H1 (cell line): ENCODE measurements around the gene INSM1. TPM values are rescaled to one million over a fixed set of nuclear protein-coding genes. Genes with fewer than 3 reads are reported as not detected.

Experiments used
- CTCF ChIA-PET: fragments of 300-600 bp; sonication (Branson Sonifier 250); formaldehyde crosslinking; loops from one replicate; lab custom pipeline; 2021; ENCODE audit not compliant: partially characterized antibody; lab: Charles Lee
- POLR2A ChIA-PET: fragments of 300-600 bp; sonication (Branson Sonifier 250); formaldehyde crosslinking; loops from one replicate; lab custom pipeline; 2021; ENCODE audit warnings: inconsistent platforms; ENCODE audit not compliant: partially characterized antibody; lab: Charles Lee
- DNase-seq, 2 experiments: peaks; one replicate each; pipeline versions ENCODE4 v3.0.0 to v3.0.0-alpha.2; 2010 to 2022; ENCODE audit warnings: low spot score in 2 of 2, low read depth in 1 of 2, mixed read lengths in 1 of 2
- FAIRE-seq: peaks from 2 replicates; lab custom pipeline; 2011; peaks lifted over from hg19 to GRCh38; lab: Jason Lieb, UNC
- H2AFZ ChIP-seq: 2 replicates; pipeline ENCODE4 v1.8.1; 2012; ENCODE audit warnings: low read length, inconsistent platforms
- H2AK5ac ChIP-seq: 2 replicates; pipeline ENCODE4 v1.6.1; 2013; ENCODE audit warnings: low read depth, low read length
- H2BK120ac ChIP-seq: replicated peaks from 2 replicates; pipeline ENCODE3; 2013; ENCODE audit warnings: low read depth, low read length, inconsistent platforms
- H2BK12ac ChIP-seq: 2 replicates; pipeline ENCODE4 v1.6.1; 2013; ENCODE audit warnings: low read depth, low read length
- H2BK15ac ChIP-seq: 2 replicates; pipeline ENCODE4 v1.6.1; 2013; ENCODE audit warnings: low read length
- H2BK20ac ChIP-seq: 2 replicates; pipeline ENCODE4 v1.6.1; 2013; ENCODE audit warnings: low read length
- H2BK5ac ChIP-seq: 2 replicates; pipeline ENCODE4 v1.6.1; 2013; ENCODE audit warnings: low read depth, low read length
- H3K14ac ChIP-seq: 2 replicates; pipeline ENCODE4 v1.6.1; 2013; ENCODE audit warnings: inconsistent platforms; ENCODE audit not compliant: insufficient read length
- H3K18ac ChIP-seq: 2 replicates; pipeline ENCODE4 v1.6.1; 2013; ENCODE audit warnings: low read length; ENCODE audit errors: extremely low read depth
- H3K23ac ChIP-seq: 2 replicates; pipeline ENCODE4 v1.6.1; 2013; ENCODE audit warnings: inconsistent platforms; ENCODE audit not compliant: insufficient read length
- H3K23me2 ChIP-seq: 2 replicates; pipeline ENCODE4 v1.6.1; 2013; ENCODE audit warnings: low read depth, low read length
- H3K27ac ChIP-seq: 2 replicates; pipeline ENCODE4 v1.6.1; 2011; ENCODE audit warnings: low read depth, low read length, inconsistent platforms
- H3K27me3 ChIP-seq, 4 experiments: replicated peaks in 1 of 4; 1 replicate in 1 of 4; 2 replicates in 3 of 4; pipeline versions ENCODE4 v1.6.1 to v1.8.1; 2011 to 2013; ENCODE audit warnings: low read length in 3 of 4, mild to moderate bottlenecking in 3 of 4, inconsistent platforms in 2 of 4, mixed read lengths in 2 of 4, moderate library complexity in 1 of 4; ENCODE audit not compliant: control insufficient read depth in 3 of 4, insufficient read depth in 3 of 4; ENCODE audit errors: extremely low read depth in 1 of 4
- H3K36me3 ChIP-seq, 4 experiments: 2 replicates each; pipeline versions ENCODE4 v1.6.1 to v1.8.1; 2011 to 2013; ENCODE audit warnings: mild to moderate bottlenecking in 4 of 4, low read length in 3 of 4, moderate library complexity in 2 of 4, control low read depth in 1 of 4, inconsistent platforms in 1 of 4; ENCODE audit not compliant: insufficient read depth in 4 of 4, control insufficient read depth in 2 of 4
- H3K4ac ChIP-seq: replicated peaks from 2 replicates; pipeline ENCODE3; 2013; ENCODE audit warnings: low read length, low read depth, mixed read lengths, inconsistent platforms; ENCODE audit not compliant: insufficient read length
- H3K4me1 ChIP-seq, 4 experiments: replicated peaks in 1 of 4; 1 replicate in 1 of 4; 2 replicates in 3 of 4; pipeline versions ENCODE4 v1.6.1 to v1.8.1; 2011 to 2013; ENCODE audit warnings: low read length in 3 of 4, inconsistent platforms in 2 of 4, mixed read lengths in 1 of 4; ENCODE audit not compliant: insufficient read depth in 4 of 4, control insufficient read depth in 3 of 4
- H3K4me2 ChIP-seq, 2 experiments: 2 replicates each; pipeline versions ENCODE4 v1.6.1 to v1.8.1; 2011 to 2013; ENCODE audit warnings: low read depth in 2 of 2, low read length in 2 of 2, control low read depth in 1 of 2, inconsistent platforms in 1 of 2, mild to moderate bottlenecking in 1 of 2; ENCODE audit not compliant: insufficient read depth in 1 of 2
- H3K4me3 ChIP-seq, 4 experiments: fragments of 200-600, 300-600 bp in 1 of 4; sonication (generic), shearing (Covaris generic), sonication (Bioruptor Twin) in 1 of 4; 2 replicates each; pipeline versions ENCODE4 v1.5.1 to v1.8.1; 2011 to 2016; ENCODE audit warnings: low read length in 4 of 4, low read depth in 3 of 4, control low read depth in 2 of 4, inconsistent platforms in 2 of 4, mild to moderate bottlenecking in 2 of 4, mixed read lengths in 1 of 4, moderate library complexity in 1 of 4; ENCODE audit not compliant: insufficient read depth in 2 of 4; ENCODE audit errors: extremely low read depth in 1 of 4
- H3K56ac ChIP-seq: replicated peaks from 2 replicates; pipeline ENCODE3; 2013; ENCODE audit warnings: low read depth, mild to moderate bottlenecking, mixed read lengths, low read length, inconsistent platforms; ENCODE audit not compliant: insufficient read length
- H3K79me1 ChIP-seq: 2 replicates; pipeline ENCODE4 v1.6.1; 2013; ENCODE audit warnings: low read depth, low read length, control low read depth
- H3K79me2 ChIP-seq, 2 experiments: 2 replicates each; pipeline versions ENCODE4 v1.6.1 to v1.8.1; 2012 to 2013; ENCODE audit warnings: low read length in 2 of 2, mild to moderate bottlenecking in 2 of 2, inconsistent platforms in 1 of 2; ENCODE audit not compliant: insufficient read depth in 2 of 2, control insufficient read depth in 1 of 2
- H3K9ac ChIP-seq, 4 experiments: replicated peaks in 1 of 4; 1 replicate in 1 of 4; 2 replicates in 3 of 4; pipeline versions ENCODE4 v1.6.1 to v1.8.1; 2011 to 2013; ENCODE audit warnings: low read depth in 3 of 4, low read length in 3 of 4, control low read depth in 2 of 4, mild to moderate bottlenecking in 2 of 4, moderate library complexity in 2 of 4, inconsistent platforms in 1 of 4; ENCODE audit errors: extremely low read depth in 1 of 4
- H3K9me3 ChIP-seq, 2 experiments: 2 replicates each; pipeline versions ENCODE4 v1.6.1 to v1.8.1; 2012 to 2013; ENCODE audit warnings: mild to moderate bottlenecking in 2 of 2, moderate library complexity in 2 of 2, control low read depth in 1 of 2, inconsistent platforms in 1 of 2, low read depth in 1 of 2, low read length in 1 of 2, mixed read lengths in 1 of 2; ENCODE audit not compliant: insufficient read depth in 2 of 2
- H4K20me1 ChIP-seq, 2 experiments: replicated peaks in 1 of 2; 2 replicates each; pipeline versions ENCODE3 to v1.8.1; 2011 to 2013; ENCODE audit warnings: inconsistent platforms in 2 of 2, low read length in 2 of 2, mild to moderate bottlenecking in 1 of 2; ENCODE audit not compliant: insufficient read depth in 2 of 2, control insufficient read depth in 1 of 2
- H4K5ac ChIP-seq: 2 replicates; pipeline ENCODE4 v1.6.1; 2013; ENCODE audit warnings: low read length, low read depth, mixed read lengths, inconsistent platforms; ENCODE audit not compliant: insufficient read length
- H4K8ac ChIP-seq: 2 replicates; pipeline ENCODE4 v1.8.0; 2013; ENCODE audit warnings: mild to moderate bottlenecking, moderate library complexity, low read length, inconsistent platforms; ENCODE audit not compliant: insufficient read depth; ENCODE audit errors: extremely low read depth
- H4K91ac ChIP-seq: replicated peaks from 2 replicates; pipeline ENCODE3; 2013; ENCODE audit warnings: low read length, mixed read lengths, inconsistent platforms; ENCODE audit not compliant: insufficient read length
- BRCA1 ChIP-seq: IDR thresholded peaks from 2 replicates; pipeline ENCODE4 v1.6.1; 2012; ENCODE audit warnings: low read depth, low read length, improper control_type of control experiment
- CHD1 ChIP-seq: IDR thresholded peaks from 2 replicates; pipeline ENCODE4 v1.6.1; 2012; ENCODE audit warnings: low read depth, low read length, improper control_type of control experiment
- CREB1 ChIP-seq: IDR thresholded peaks from 2 replicates; pipeline ENCODE4 v1.6.1; 2012; ENCODE audit warnings: inconsistent platforms
- CTBP2 ChIP-seq: IDR thresholded peaks from 2 replicates; pipeline ENCODE4 v1.7.0; 2011; ENCODE audit warnings: borderline replicate concordance, mild to moderate bottlenecking, moderate library complexity, mixed read lengths, low read length; ENCODE audit not compliant: insufficient read depth, insufficient read length
- EZH2 ChIP-seq: fragments of 200-600 bp; sonication (generic); IDR thresholded peaks from 2 replicates; pipeline ENCODE4 v1.7.1; 2012; ENCODE audit warnings: low read depth, mild to moderate bottlenecking, moderate library complexity, low read length, inconsistent platforms; ENCODE audit not compliant: severe bottlenecking
- KDM1A ChIP-seq: fragments of 200-600, 300-600 bp; sonication (generic); IDR thresholded peaks from 2 replicates; pipeline ENCODE4 v1.7.1; 2016; ENCODE audit warnings: mild to moderate bottlenecking, low read length, borderline replicate concordance
- KDM4A ChIP-seq: IDR thresholded peaks from one replicate; pipeline ENCODE4 v1.7.1; 2012; ENCODE audit warnings: low read depth, mild to moderate bottlenecking, moderate library complexity, low read length, inconsistent platforms; ENCODE audit not compliant: severe bottlenecking
- MAFK ChIP-seq: IDR thresholded peaks from 2 replicates; pipeline ENCODE4 v1.6.1; 2012; ENCODE audit warnings: low read depth, mild to moderate bottlenecking, improper control_type of control experiment, low read length
- POLR2AphosphoS5 ChIP-seq: IDR thresholded peaks from 2 replicates; pipeline ENCODE4 v1.6.1; 2011; ENCODE audit warnings: low read depth, low read length
- POU5F1 ChIP-seq: IDR thresholded peaks from 2 replicates; pipeline ENCODE4 v1.6.1; 2011; ENCODE audit warnings: low read depth, mild to moderate bottlenecking, low read length, moderate library complexity
- SP1 ChIP-seq: IDR thresholded peaks from 2 replicates; pipeline ENCODE4 v1.6.1; 2011; ENCODE audit warnings: low read depth, low read length
- SP2 ChIP-seq: IDR thresholded peaks from 2 replicates; pipeline ENCODE4 v1.6.1; 2012; ENCODE audit warnings: mild to moderate bottlenecking, low read length, inconsistent platforms
- TBP ChIP-seq: IDR thresholded peaks from 2 replicates; pipeline ENCODE4 v1.6.1; 2011; ENCODE audit warnings: low read depth, low read length, improper control_type of control experiment
- whole genome bisulfite sequencing, 2 experiments: shearing (Covaris generic) in 1 of 2; methylation state at CpG; one replicate each; pipeline versions ENCODE4 v1.1.6 to v1.1.7; 2013 to 2015; ENCODE audit warnings: low lambda C conversion rate in 2 of 2, mixed read lengths in 2 of 2, inconsistent platforms in 1 of 2, low coverage in 1 of 2, missing lambda C conversion rate in 1 of 2; ENCODE audit not compliant: insufficient replicate concordance in 2 of 2, insufficient coverage in 1 of 2, insufficient read length in 1 of 2; ENCODE audit errors: extremely low coverage in 1 of 2, missing lambda C conversion rate in 1 of 2; 5-methylcytosine and 5-hydroxymethylcytosine counted together
- polyA plus RNA-seq, 7 experiments: library from polyadenylated mRNA; depleted of rRNA in 3 of 7; stranded (reverse) in 5 of 7; unstranded in 2 of 7; fragments of >200 nt in 5 of 7; fragments of 200-250 nt in 2 of 7; gene quantifications; 1 replicate in 5 of 7; 2 replicates in 1 of 7; 4 replicates in 1 of 7; pipeline versions ENCODE4 v1.2.1 to v1.2.3, GENCODE V29; 2011 to 2013; ENCODE audit warnings: missing spikeins in 2 of 7, mixed read lengths in 2 of 7
- total RNA-seq: library from RNA; stranded (reverse); fragmentation: NEBNext Ultra II Directional; extraction: Animal tissue kit (Norgen Biotek cat#: 25700); gene quantifications from 2 replicates; pipeline ENCODE4 v1.2.1, GENCODE V29; 2021

The INSM1 gene
- total and polyA plus RNA-seq, 2 of the 8 experiments (the other 6 are each of a cell fraction or from before 2014, with no cell fraction given): 0.86 to 2.5 TPM

DNA sequence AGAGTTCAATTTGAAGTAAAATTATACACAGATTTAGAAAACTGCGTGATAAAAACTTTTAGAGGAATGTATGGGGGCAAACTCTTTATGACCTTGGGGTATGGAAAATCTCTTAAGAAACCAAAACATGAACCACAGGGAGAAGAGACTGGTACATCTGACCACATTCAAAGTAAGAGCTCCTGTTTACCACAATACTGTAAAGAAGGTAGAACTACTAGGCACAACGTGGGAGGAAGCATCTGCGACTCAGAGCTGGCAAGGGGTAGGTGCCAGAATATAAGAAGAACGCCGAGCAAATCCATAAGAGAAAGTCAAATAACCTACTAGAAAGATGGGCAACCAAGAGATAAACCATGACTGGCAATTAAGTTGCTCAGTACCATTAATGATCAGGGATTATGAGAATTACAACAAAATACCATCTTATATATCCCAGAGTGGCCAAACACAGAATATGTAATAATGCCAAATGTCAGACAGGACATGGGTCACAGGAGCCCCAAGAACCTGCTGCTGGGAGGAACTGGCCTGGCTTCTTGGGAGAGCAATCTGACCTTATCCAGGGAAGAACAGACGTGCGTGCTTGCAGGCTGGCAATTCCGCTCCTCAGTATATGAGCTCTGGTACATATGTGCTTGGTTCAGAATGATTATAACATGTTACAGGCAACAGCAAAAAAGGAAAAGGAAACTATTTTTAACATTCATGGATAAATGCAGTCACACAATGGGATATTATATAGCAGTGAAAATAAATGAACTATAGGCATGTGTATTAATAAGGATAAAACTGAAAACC is 50.2 kb downstream of the INSM1 start:
- no peak overlapping the region for H4K91ac ChIP-seq
- no peak overlapping the region for H3K9ac ChIP-seq
- H3K14ac ChIP-seq: no peak overlapping the region
- no peak for DNase-seq
- no peaks in the 10 kb centered on the region for H3K27me3 ChIP-seq
- H2BK20ac ChIP-seq: no peak overlapping the region
- FAIRE-seq: no peak
- WGBS, 2 experiments: 93% methylated on average over 8 of the region's 8 CpGs; no CpG with 5 or more reads in 1 of the 2 experiments
- no peak overlapping the region for H4K8ac ChIP-seq
- no peaks in the 10 kb centered on the region for H3K79me1 ChIP-seq
- no peak overlapping the region for H3K4me2 ChIP-seq
- no peaks in the 10 kb centered on the region for H3K36me3 ChIP-seq
- no peak overlapping the region for H4K5ac ChIP-seq
- H3K9me3 ChIP-seq: no peaks in the 10 kb centered on the region
- ChIA-PET CTCF (interaction anchor here (0.8 to 2.3 kb wide), 4 partner anchors 11 to 95 kb away, joined by 3 to 7 read pairs (median 3); no protein-coding TSS in a partner anchor), POLR2A (interaction anchor here (1.8 kb wide), 1 partner anchor 8 kb away, joined by 5 read pairs; no protein-coding TSS in a partner anchor)
- no peak overlapping the region for H3K23ac ChIP-seq
- no peaks in the 10 kb centered on the region for H4K20me1 ChIP-seq
- H2BK15ac ChIP-seq: no peak overlapping the region
- H2BK5ac ChIP-seq: no peak overlapping the region
- no peak overlapping the region for H2AFZ ChIP-seq
- H2AK5ac ChIP-seq: no peak overlapping the region
- H3K4me1 ChIP-seq: peaks cover 0 to 4% (median 0%) of the 10 kb centered on the region in 4 experiments; a peak in 1 of 7 replicates
- no peak overlapping the region for H3K4ac ChIP-seq
- no peak overlapping the region for H3K4me3 ChIP-seq
- no peaks in the 10 kb centered on the region for H3K79me2 ChIP-seq
- H3K27ac ChIP-seq: no peak overlapping the region
- no peaks in the 10 kb centered on the region for H3K23me2 ChIP-seq
- no peak overlapping the region for H2BK120ac ChIP-seq
- no peak overlapping the region for H3K18ac ChIP-seq
- no peak overlapping the region for H3K56ac ChIP-seq
- H2BK12ac ChIP-seq: no peak overlapping the region
- TF ChIP-seq EZH2 (no peak), BRCA1 (no peak), TBP (no peak), CHD1 (no peak), SP1 (no peak), MAFK (no peak), CTBP2 (no peak), SP2 (no peak), CREB1 (no peak), KDM1A (no peak), POU5F1 (no peak), KDM4A (no peak), POLR2AphosphoS5 (no peak)
